Neural cell (in vitro differentiated cells): Measurements from ENCODE around the gene SLC6A9.

Experiments
- CTCF ChIP-seq: fragments of 450-650 bp; IDR thresholded peaks from 2 replicates; pipeline ENCODE4 v1.5.1; 2014; ENCODE audit warnings: antibody characterized with exemption, mild to moderate bottlenecking, moderate library complexity; ENCODE audit not compliant: poor library complexity, severe bottlenecking
- EP300 ChIP-seq: fragments of 450-650 bp; conservative IDR thresholded peaks from 2 replicates; pipeline ENCODE4 v1.6.1; 2014; ENCODE audit warnings: antibody characterized with exemption, mild to moderate bottlenecking, moderate library complexity; ENCODE audit not compliant: poor library complexity, severe bottlenecking
- MXI1 ChIP-seq: fragments of 450-650 bp; conservative IDR thresholded peaks from 2 replicates; pipeline ENCODE4 v1.6.1; 2014; ENCODE audit warnings: antibody characterized with exemption, mild to moderate bottlenecking; ENCODE audit not compliant: poor library complexity, severe bottlenecking
- POLR2AphosphoS5 ChIP-seq: IDR thresholded peaks from 2 replicates; pipeline ENCODE4 v1.6.1; 2012
- RAD21 ChIP-seq: fragments of 450-650 bp; conservative IDR thresholded peaks from 2 replicates; pipeline ENCODE4 v1.6.1; 2014; ENCODE audit warnings: antibody characterized with exemption, mild to moderate bottlenecking, moderate library complexity
- SMC3 ChIP-seq: fragments of 450-650 bp; conservative IDR thresholded peaks from 2 replicates; pipeline ENCODE4 v1.6.1; 2014; ENCODE audit warnings: antibody characterized with exemption, mild to moderate bottlenecking, moderate library complexity; ENCODE audit not compliant: poor library complexity
- TAF1 ChIP-seq: IDR thresholded peaks from 2 replicates; pipeline ENCODE4 v1.6.1; 2012; ENCODE audit warnings: low read depth

GRCh38 chr1:44045064-44045463 lies 13.8 kb upstream of the SLC6A9 start:
- no peak for TF ChIP-seq CTCF
- no peak for TF ChIP-seq POLR2AphosphoS5
- TF ChIP-seq MXI1, result no peak
- TF ChIP-seq RAD21, result no peak
- TF ChIP-seq EP300, result no peak
- no peak for TF ChIP-seq SMC3
- no peak for TF ChIP-seq TAF1
